ENCODE measurements around the gene PTEN.

DNA sequence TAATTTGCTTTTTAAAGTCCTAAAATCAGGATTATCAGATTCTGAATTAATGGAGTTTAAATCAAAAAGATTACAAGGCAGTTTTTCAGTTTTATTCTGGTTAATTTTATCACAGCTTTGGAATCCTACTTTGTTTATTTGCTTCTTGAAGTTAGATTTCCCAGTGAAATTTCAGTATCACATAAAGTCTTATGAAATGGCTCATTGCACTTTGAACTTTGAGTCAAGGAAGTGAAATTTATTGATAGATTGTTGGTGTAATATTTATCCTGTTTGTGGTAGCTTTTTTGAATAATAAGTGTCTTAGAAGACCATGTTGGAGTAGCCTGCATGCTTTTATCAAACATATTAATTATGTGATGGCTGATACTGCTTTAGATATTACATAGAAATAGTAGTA lies 92.6 kb downstream of the PTEN start:
- TF ChIP-seq, protein P1, sequence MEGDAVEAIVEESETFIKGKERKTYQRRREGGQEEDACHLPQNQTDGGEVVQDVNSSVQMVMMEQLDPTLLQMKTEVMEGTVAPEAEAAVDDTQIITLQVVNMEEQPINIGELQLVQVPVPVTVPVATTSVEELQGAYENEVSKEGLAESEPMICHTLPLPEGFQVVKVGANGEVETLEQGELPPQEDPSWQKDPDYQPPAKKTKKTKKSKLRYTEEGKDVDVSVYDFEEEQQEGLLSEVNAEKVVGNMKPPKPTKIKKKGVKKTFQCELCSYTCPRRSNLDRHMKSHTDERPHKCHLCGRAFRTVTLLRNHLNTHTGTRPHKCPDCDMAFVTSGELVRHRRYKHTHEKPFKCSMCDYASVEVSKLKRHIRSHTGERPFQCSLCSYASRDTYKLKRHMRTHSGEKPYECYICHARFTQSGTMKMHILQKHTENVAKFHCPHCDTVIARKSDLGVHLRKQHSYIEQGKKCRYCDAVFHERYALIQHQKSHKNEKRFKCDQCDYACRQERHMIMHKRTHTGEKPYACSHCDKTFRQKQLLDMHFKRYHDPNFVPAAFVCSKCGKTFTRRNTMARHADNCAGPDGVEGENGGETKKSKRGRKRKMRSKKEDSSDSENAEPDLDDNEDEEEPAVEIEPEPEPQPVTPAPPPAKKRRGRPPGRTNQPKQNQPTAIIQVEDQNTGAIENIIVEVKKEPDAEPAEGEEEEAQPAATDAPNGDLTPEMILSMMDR (conservative IDR thresholded peaks at IDR 0.05; ENCODE audit: low read depth, low read length), result no peak
- TF ChIP-seq EZH2 (IDR thresholded peaks at IDR 0.05; ENCODE audit: borderline replicate concordance, low read depth, low read length, poor library complexity, severe bottlenecking), result no peak

All from A673 (cell line).